H1 (cell line): ENCODE data around the gene HIGD2A. TPM values are rescaled to one million over a fixed set of nuclear protein-coding genes. Genes with fewer than 3 reads are reported as not detected.

ENCODE experiments used
- CBX5 ChIP-seq: fragments of 300-800, 300-1000 bp; sonication (generic); IDR thresholded peaks from 2 replicates; pipeline ENCODE4 v1.7.1; 2016; ENCODE audit warnings: antibody characterized with exemption, low read length, low read depth
- GABPA ChIP-seq: IDR thresholded peaks from 2 replicates; pipeline ENCODE4 v1.6.1; 2011; ENCODE audit warnings: mild to moderate bottlenecking, low read length, moderate library complexity, borderline replicate concordance; ENCODE audit not compliant: insufficient read depth
- KDM1A ChIP-seq: fragments of 200-600, 300-600 bp; sonication (generic); IDR thresholded peaks from 2 replicates; pipeline ENCODE4 v1.7.1; 2016; ENCODE audit warnings: mild to moderate bottlenecking, low read length, borderline replicate concordance
- PHF8 ChIP-seq: fragments of 200-600 bp; sonication (generic); conservative IDR thresholded peaks from 2 replicates; pipeline ENCODE4 v1.7.1; 2012; ENCODE audit warnings: low read depth, mild to moderate bottlenecking, inconsistent platforms, low read length, moderate library complexity
- SP1 ChIP-seq: IDR thresholded peaks from 2 replicates; pipeline ENCODE4 v1.6.1; 2011; ENCODE audit warnings: low read depth, low read length
- polyA plus RNA-seq, 7 experiments: library from polyadenylated mRNA; depleted of rRNA in 3 of 7; stranded (reverse) in 5 of 7; unstranded in 2 of 7; fragments of >200 nt in 5 of 7; fragments of 200-250 nt in 2 of 7; gene quantifications; 1 replicate in 5 of 7; 2 replicates in 1 of 7; 4 replicates in 1 of 7; pipeline versions ENCODE4 v1.2.1 to v1.2.3, GENCODE V29; 2011 to 2013; ENCODE audit warnings: missing spikeins in 2 of 7, mixed read lengths in 2 of 7
- total RNA-seq: library from RNA; stranded (reverse); fragmentation: NEBNext Ultra II Directional; extraction: Animal tissue kit (Norgen Biotek cat#: 25700); gene quantifications from 2 replicates; pipeline ENCODE4 v1.2.1, GENCODE V29; 2021

HIGD2A gene
- total and polyA plus RNA-seq, 2 of the 8 experiments (the other 6 are each of a cell fraction or from before 2014, with no cell fraction given) = 95.5 to 264 TPM

DNA sequence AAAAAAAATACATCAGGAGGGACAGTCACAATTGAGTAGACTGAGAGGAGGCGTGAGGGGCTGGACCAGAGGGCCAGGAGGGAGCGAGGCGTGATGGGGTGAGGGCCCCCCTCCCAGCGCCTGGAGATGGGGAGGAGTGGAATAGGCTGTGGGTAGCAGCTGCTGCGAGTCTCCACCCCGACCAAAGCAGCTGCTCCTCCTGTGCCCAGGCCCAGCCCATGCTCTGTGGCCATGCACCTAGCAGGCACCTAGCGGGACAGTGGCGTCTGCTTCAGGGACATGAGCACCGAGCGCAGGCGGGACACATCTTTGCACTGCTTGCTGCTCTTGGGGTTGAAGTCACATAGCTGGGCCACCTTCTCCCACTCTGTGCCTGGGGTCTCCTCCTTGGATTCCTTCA is 4.0 kb downstream of the HIGD2A start (continued):
- TF ChIP-seq KDM1A (no peak), PHF8 (no peak), SP1 (no peak), CBX5 (no peak), GABPA (no peak)
